ENCODE results near the gene ARHGEF17. TPM values are rescaled to one million over a fixed set of nuclear protein-coding genes. Genes with fewer than 3 reads are reported as not detected.

Gene ARHGEF17
- total RNA-seq, 2 donors from 2014 or later = 0.95 TPM; not detected in 1

GRCh38 chr11:73317803-73318202, 9.7 kb downstream of the ARHGEF17 start:
- Mint-ChIP-seq H3K9me3 (no peaks in the 10 kb centered on the region), H3K27ac (no peak overlapping the region), H3K27me3 (no peaks in the 10 kb centered on the region), H3K4me3 (no peak overlapping the region), H3K36me3 (no peaks in the 10 kb centered on the region), H3K4me1 (ENCODE audit: low read depth in 2 of 2) (peaks cover 8 to 19% of the 10 kb centered on the region in 2 donors)
- ATAC-seq = no peak
- DNase-seq (ENCODE audit: low spot score) = no peak

DNA sequence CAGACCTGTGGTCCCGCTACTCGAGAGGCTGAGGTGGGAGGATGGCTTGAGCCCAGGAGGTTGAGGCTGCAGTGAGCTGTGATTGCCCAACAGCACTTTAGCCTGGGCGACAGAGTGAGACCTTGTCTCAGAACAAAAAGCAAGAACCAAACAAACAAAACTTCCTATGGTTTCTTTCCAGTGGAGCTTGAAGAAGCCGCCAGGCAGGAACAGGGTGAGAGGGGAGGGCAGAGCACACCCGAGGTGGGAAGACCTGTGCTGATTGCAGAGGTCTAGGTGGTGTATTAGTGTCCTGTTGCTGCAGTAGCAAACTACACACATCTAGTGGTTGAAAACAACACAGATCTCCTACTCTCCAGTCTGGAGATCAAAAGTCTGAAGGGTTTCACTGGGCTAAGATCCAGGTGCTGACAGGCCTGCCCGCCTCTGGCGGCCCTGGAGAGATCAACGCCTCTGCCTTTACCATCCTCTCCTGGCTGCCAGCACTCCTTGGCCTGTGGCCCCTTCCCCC, 10.5 kb downstream of the ARHGEF17 start:
- ATAC-seq (no peak), DNase-seq (ENCODE audit: low spot score) (no peak)
- Mint-ChIP-seq H3K27ac (no peak overlapping the region), H3K36me3 (no peaks in the 10 kb centered on the region), H3K4me3 (no peak overlapping the region), H3K27me3 (no peaks in the 10 kb centered on the region), H3K9me3 (no peaks in the 10 kb centered on the region), H3K4me1 (ENCODE audit: low read depth in 2 of 2) (peaks cover 7 to 17% of the 10 kb centered on the region in 2 donors)

DNA sequence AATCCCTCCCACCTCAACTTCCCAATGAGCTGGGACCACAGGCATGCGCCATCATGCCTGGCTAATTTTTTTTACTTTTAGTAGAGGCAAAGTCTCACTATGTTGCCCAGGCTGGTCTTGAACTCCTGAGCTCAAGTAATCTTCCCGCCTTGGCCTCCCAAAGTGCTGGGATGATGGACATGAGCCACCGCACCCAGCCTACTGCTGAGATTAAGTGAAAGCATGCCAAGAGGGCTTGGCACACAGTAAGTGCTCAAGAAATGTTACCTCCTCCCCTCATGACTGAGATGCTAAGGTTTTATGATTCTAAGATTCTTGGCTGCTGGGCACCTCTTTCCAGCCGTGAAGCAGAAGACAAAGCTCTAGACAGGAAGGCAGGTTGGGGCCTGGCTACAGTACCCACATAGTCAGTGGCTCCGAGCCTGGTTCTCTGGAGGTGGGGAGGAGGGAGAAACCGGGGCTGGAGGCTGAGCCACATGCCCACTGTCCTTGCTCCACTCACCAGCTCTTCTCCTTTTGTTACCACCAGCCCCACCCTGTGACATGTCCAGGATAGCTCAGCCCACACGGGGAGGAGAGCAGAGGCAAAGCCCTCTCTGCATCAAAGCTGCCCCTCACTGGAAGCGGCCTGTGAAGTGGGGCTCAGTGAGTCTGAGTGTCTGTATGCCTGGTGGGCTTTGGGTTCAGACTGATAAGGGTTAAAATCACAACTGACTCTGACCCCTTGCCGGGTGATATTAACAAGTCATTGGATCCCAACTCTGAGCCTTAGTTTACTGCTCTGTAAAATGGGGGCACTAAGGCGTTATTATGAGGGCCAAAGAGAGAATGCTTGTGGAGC, 12.9 kb downstream of the ARHGEF17 start:
- Mint-ChIP-seq H3K4me3 (no peak overlapping the region), H3K27ac (no peak overlapping the region), H3K9me3 (no peaks in the 10 kb centered on the region), H3K4me1 (ENCODE audit: low read depth in 2 of 2) (peaks cover 0 to 3% of the 10 kb centered on the region in 2 donors), H3K36me3 (no peaks in the 10 kb centered on the region), H3K27me3 (no peaks in the 10 kb centered on the region)
- no peak for DNase-seq (ENCODE audit: low spot score)
- no peak for ATAC-seq

DNA sequence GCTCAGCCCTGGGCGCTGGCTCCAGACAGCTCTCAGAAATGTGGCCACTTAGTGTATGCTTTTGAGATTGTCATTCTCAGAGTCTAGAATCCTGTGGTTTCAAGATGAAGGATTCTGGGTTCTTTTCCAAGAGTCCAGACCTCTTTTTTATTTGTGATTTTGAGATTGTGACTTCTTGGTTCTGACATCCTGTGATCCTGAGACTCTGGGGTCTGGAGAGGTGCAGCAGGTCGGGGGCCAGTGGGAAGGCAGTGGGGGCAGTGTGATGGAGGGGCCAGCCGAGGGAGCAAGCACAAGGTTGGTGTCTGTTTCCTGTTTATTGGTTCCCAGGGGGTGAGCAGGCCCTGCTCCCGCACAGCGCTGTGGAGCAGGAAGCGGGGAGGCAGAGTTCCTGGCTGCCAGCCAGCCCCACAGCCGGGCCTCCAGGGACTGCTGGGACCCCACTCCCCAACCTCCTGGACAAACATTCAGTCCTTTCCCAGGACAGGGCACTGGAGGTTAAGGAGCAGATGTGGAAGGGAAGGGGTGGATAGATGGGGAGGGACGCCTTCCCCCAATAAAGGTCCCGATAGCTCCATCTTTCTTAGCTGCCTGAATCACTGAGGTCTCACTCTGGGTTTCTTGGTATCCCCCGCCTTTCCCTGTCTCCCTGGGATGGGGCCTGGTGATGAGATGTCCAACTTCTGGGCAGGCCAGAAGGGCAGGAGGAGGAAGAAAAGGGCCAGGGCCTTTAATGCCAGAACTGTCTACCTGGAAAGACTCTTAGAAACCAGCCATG, 13.7 kb downstream of the ARHGEF17 start:
- Mint-ChIP-seq H3K27ac (no peak overlapping the region), H3K36me3 (no peaks in the 10 kb centered on the region), H3K9me3 (no peaks in the 10 kb centered on the region), H3K27me3 (no peaks in the 10 kb centered on the region), H3K4me1 (ENCODE audit: low read depth in 2 of 2) (no peaks in the 10 kb centered on the region), H3K4me3 (no peak overlapping the region)
- ATAC-seq (no peak), DNase-seq (ENCODE audit: low spot score) (no peak)

GRCh38 chr11:73322382-73323306, 14.6 kb downstream of the ARHGEF17 start:
- Mint-ChIP-seq H3K27me3 (no peaks in the 10 kb centered on the region), H3K4me3 (no peak overlapping the region), H3K36me3 (no peaks in the 10 kb centered on the region), H3K27ac (no peak overlapping the region), H3K9me3 (no peaks in the 10 kb centered on the region), H3K4me1 (ENCODE audit: low read depth in 2 of 2) (peaks cover 0 to 7% of the 10 kb centered on the region in 2 donors)
- DNase-seq (ENCODE audit: low spot score) (no peak), ATAC-seq (no peak)

DNA sequence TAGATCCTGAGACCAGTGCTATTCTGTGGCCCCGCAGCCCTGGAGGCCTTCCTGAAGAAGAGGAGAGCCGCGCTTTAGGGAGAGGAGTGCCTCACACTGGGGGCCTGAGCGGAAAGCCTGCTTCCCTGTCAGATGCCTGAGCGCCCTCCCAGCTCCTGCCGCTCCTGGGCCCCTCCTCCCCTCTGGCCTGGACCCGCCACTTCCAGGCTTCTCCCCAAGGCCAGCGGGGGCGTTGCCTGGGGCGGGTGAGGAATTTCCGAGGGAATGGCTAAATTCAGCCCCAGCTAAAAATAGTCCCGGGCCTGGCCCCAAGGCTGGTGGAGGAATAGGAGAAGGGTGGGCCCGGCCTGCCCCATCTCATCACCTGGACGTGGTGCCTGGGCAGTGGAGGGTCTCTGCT, 15.4 kb downstream of the ARHGEF17 start:
- Mint-ChIP-seq H3K27ac (no peak overlapping the region), H3K4me1 (ENCODE audit: low read depth in 2 of 2) (peaks cover 0 to 9% of the 10 kb centered on the region in 2 donors), H3K27me3 (no peaks in the 10 kb centered on the region), H3K9me3 (no peaks in the 10 kb centered on the region), H3K4me3 (no peak overlapping the region), H3K36me3 (no peaks in the 10 kb centered on the region)
- DNase-seq (ENCODE audit: low spot score) (no peak), ATAC-seq (no peak)

GRCh38 chr11:73324116-73324515, 16.0 kb downstream of the ARHGEF17 start:
- Mint-ChIP-seq H3K36me3 (no peaks in the 10 kb centered on the region), H3K27me3 (no peaks in the 10 kb centered on the region), H3K4me3 (no peak overlapping the region), H3K27ac (no peak overlapping the region), H3K9me3 (no peaks in the 10 kb centered on the region), H3K4me1 (ENCODE audit: low read depth in 2 of 2) (peaks cover 0 to 9% of the 10 kb centered on the region in 2 donors)
- ATAC-seq = no peak
- DNase-seq (ENCODE audit: low spot score) = no peak

DNA sequence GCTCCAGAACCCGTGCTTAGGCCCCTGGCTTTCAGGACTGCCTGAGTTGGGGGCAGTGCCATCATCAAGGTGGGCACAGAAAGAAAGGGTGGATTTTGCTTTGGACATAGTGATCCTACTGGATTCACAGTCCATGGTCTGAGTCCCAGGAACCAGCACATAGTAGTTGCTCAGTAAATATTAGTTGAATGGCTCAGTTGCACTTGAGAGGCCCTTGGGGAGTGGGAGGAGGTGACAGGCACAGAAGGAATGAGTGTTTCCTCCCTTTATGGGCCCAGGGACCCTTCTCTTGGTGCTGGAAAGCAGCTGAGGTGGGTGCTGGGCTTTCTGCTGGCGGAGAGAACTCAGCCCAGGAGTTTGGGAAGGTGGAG, 16.6 kb downstream of the ARHGEF17 start:
- H3K4me1 Mint-ChIP-seq (ENCODE audit: low read depth in 2 of 2) = peaks cover 0 to 9% of the 10 kb centered on the region in 2 donors
- DNase-seq (ENCODE audit: low spot score) (no peak), ATAC-seq (no peak)
- no peaks in the 10 kb centered on the region for H3K36me3 Mint-ChIP-seq
- no peak overlapping the region for H3K27ac Mint-ChIP-seq
- H3K27me3 Mint-ChIP-seq = no peaks in the 10 kb centered on the region
- no peak overlapping the region for H3K4me3 Mint-ChIP-seq
- H3K9me3 Mint-ChIP-seq = no peaks in the 10 kb centered on the region

GRCh38 chr11:73325036-73325981, 17.2 kb downstream of the ARHGEF17 start:
- ATAC-seq (peak in 1 of 2 donors; percentile 34), DNase-seq (ENCODE audit: low spot score) (no peak)
- H3K36me3 Mint-ChIP-seq = no peaks in the 10 kb centered on the region
- H3K4me3 Mint-ChIP-seq = no peak overlapping the region
- H3K9me3 Mint-ChIP-seq = no peaks in the 10 kb centered on the region
- no peak overlapping the region for H3K27ac Mint-ChIP-seq
- no peaks in the 10 kb centered on the region for H3K27me3 Mint-ChIP-seq
- H3K4me1 Mint-ChIP-seq (ENCODE audit: low read depth in 2 of 2) = peaks cover 0 to 9% of the 10 kb centered on the region in 2 donors

GRCh38 chr11:73326929-73327811, 19.1 kb downstream of the ARHGEF17 start:
- Mint-ChIP-seq H3K4me1 (ENCODE audit: low read depth in 2 of 2) (peaks cover 0 to 9% of the 10 kb centered on the region in 2 donors), H3K27ac (no peak overlapping the region), H3K9me3 (no peaks in the 10 kb centered on the region), H3K4me3 (no peak overlapping the region), H3K36me3 (no peaks in the 10 kb centered on the region), H3K27me3 (no peaks in the 10 kb centered on the region)
- DNase-seq (ENCODE audit: low spot score) = no peak
- ATAC-seq = peak; percentile 66 to 68

- no peak overlapping the region for H3K27ac Mint-ChIP-seq
- no peak overlapping the region for H3K4me3 Mint-ChIP-seq
- peaks cover 0 to 9% of the 10 kb centered on the region in 2 donors for H3K4me1 Mint-ChIP-seq (ENCODE audit: low read depth in 2 of 2)
- H3K9me3 Mint-ChIP-seq = no peaks in the 10 kb centered on the region
- H3K36me3 Mint-ChIP-seq = no peaks in the 10 kb centered on the region
- no peaks in the 10 kb centered on the region for H3K27me3 Mint-ChIP-seq
- no peak for DNase-seq (ENCODE audit: low spot score)
- ATAC-seq = no peak
Observed at GRCh38 chr11:73327812-73328364, 19.8 kb downstream of the ARHGEF17 start.

Data from natural killer cell treated with Interleukin-12 subunit alpha and Interleukin-12 subunit beta and Interleukin-15 and Interleukin-18, amount 100 ng/mL, for 72 hours (primary cell).